HG03571 (cell line): ENCODE measurements around the gene DNAI4.
"Not testable (repeated sequence)": the region's sequence is repeated elsewhere in the genome, so short reads cannot be mapped to it uniquely, and the experiment has no call there.

Experiments
- ATAC-seq: cut with Tn5 transposase; IDR thresholded peaks from one replicate; pipeline ENCODE4 v1.9.1; 2021; ENCODE audit not compliant: unreplicated experiment

Gene DNAI4

DNA sequence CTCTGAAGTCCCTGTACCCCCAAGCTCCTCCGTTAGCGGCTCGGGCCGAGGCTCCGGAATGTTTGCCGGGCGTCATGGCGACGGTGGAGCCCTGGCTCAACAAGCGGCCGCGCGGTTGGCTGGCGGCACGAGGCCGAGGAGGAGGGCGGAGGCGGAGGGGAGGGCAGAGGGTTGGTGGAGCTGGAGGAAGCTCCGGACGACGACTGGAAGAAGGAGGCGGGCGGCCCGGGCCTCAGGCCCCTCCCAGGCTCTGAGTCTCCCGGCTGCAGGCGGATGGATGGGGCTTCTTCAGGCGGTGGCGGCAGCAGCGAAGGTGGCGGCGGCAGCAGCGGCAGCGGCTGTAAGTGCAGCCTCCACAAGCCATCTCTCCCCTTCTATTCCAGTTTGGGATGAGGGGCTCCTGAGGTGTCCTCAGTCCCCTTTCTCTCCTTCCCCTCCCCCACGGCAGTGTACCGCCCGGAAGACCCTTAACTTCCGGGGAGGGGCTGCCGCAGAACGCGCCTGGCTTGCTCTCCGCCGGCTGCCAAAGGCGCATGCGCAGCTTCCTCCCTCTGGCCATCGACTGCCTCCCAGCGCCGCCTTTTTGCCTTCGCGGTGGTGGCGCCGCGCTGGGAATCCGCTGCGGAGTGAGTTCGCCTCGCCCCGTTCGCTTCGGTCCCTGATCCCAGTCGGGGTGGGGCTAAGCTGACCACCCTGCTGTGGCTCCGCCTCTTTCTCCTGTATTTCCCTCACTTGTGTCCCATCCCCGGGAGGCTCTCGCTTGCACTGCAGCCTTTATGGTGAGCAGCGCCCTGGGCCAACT lies at the start of gene DNAI4, which contains the start of gene MIER1:
Gene DNAI4, minus strand, starts transcription at position 101 of the 802 bp plus-strand sequence. Its CDS starts 25 bp downstream, at position 76.
Gene MIER1, plus strand, starts transcription at position 235 of the 802 bp plus-strand sequence. Its CDS starts 39 bp downstream, at position 274.
- peak; percentile 94 for ATAC-seq

DNA sequence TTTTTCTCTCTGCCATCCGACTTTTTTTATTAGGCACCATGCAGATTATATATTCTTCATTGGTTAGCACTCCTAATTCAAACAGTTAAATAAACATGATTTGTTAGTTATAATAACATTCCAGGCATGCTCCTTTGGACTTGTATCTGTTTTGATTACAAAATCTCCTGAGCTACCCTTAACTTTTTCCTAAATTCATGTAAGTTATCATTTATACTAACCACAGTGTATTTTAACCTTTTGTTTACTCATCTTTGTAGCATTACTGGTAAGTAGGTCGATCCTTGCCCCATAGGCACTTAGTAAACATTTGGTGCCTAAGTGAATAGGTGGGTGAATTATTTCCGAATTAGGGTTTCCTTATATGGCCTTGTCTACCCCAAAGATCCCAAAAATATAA lies 43.9 kb upstream of the DNAI4 start:
- ATAC-seq: no peak

GRCh38 chr1:66966188-66966873 lies 41.7 kb upstream of the DNAI4 start:
- ATAC-seq: not testable (repeated sequence)

GRCh38 chr1:66957938-66958337 lies 33.3 kb upstream of the DNAI4 start:
- no peak for ATAC-seq

- ATAC-seq: peak; percentile 88
Measured at GRCh38 chr1:66954208-66954607, 29.6 kb upstream of the DNAI4 start.

- no peak for ATAC-seq
Measured at GRCh38 chr1:66951513-66951912, 26.9 kb upstream of the DNAI4 start.

DNA sequence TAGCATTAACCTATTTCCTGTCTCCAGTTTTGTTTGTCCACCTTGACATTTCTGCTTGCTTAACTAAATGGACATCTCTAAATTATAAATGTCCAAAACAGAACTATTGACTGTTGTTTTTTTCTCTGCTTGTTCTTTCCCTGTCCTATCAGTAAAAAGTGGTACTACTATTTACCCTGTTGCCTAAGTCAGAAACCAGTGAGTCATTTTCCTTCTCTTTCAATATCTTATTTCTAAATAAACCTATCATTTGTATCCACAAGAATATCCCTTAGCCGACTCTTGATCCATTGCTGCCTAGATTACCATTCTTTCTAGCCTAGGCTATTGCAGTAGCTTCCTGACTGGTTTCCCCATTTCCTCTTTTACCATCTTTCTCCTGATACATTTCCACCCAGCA lies 22.6 kb upstream of the DNAI4 start:
- ATAC-seq: no peak

DNA sequence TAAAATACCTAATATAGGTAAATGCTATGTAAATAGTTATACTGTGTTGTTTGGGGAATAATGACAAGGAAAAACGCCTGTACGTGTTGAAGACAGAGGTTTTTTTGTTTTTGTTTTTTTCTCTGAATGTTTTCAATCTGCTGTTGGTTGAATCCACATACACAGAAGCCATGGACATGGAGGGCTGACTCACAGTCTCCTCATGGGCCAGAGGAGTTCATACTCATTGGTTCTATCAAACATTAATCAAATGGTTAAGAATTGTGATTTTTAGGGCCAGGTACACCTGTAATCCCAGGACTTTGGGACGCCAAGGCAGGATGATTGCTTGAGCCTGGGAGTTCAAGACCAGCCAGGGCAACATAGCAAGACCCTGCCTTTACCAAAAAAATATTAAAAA lies 20.7 kb upstream of the DNAI4 start:
- no peak for ATAC-seq

GRCh38 chr1:66944330-66945274 lies 19.9 kb upstream of the DNAI4 start:
- no peak for ATAC-seq

DNA sequence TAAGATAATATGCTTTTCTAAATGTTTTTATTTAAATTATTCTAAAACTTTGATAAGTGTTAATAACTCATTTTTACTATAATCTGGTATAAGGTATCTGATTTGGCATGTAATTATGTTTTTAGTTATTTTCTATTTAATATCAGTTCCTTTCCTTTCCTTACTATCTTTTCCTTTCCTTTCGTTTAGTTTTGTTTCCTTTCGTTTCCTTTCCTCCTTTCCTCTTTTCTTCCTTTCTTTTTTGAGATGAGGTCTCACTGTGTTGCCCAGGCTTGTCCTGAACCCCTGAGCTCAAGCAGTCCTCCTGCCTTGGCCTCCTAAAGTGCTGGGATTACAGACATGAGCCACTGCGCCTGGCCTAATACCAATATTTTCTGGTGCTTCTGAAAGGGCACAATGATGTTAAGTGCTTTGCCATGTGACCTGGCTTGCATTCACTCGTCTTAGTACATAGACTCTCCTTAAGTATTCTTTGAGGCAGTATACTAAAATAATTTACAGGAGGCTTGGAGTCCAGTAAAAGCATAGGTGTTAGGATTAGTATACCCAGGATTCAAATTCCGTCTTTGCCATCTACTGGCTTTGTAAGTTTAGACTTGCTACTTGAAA lies 18.8 kb upstream of the DNAI4 start:
- no peak for ATAC-seq

DNA sequence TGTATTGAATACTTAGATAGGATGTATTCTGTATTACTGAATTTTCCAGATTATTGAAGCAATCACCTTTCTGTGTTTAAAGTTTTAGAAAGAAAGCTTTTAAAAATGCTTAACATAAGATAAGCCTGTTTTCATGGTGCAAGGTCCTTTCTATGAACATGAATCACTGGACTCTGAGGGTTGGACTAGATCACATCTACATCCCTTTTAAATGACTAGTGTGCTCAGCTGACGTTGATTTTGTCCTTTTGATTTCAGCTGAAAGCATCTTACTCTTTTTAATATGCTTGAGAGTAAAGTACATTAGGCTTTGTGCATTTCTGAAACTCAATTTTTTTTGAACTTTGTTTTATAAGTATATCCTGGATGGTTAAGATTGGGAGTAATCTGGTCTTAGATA lies 16.3 kb upstream of the DNAI4 start:
- ATAC-seq: no peak

DNA sequence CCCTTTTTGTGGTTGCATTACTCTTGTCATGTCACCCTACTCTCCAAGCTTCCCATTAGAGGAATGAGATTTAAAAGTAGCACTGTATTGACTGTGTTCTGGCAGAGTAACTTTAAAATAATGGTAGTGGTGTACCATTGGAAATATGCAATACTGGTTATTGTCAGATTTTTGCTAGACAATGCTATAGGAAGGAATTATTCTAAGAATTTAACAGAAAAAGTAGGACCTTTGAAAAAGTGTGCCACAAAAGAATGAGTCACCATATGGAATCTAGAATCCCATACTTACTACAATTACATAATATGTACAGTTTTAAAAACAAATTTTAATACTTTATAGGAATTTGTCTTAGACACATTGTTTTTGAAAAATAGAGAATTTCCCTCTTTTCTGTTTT lies 14.0 kb upstream of the DNAI4 start:
- no peak for ATAC-seq

- no peak for ATAC-seq
Measured at GRCh38 chr1:66937529-66938234, 13.0 kb upstream of the DNAI4 start.

DNA sequence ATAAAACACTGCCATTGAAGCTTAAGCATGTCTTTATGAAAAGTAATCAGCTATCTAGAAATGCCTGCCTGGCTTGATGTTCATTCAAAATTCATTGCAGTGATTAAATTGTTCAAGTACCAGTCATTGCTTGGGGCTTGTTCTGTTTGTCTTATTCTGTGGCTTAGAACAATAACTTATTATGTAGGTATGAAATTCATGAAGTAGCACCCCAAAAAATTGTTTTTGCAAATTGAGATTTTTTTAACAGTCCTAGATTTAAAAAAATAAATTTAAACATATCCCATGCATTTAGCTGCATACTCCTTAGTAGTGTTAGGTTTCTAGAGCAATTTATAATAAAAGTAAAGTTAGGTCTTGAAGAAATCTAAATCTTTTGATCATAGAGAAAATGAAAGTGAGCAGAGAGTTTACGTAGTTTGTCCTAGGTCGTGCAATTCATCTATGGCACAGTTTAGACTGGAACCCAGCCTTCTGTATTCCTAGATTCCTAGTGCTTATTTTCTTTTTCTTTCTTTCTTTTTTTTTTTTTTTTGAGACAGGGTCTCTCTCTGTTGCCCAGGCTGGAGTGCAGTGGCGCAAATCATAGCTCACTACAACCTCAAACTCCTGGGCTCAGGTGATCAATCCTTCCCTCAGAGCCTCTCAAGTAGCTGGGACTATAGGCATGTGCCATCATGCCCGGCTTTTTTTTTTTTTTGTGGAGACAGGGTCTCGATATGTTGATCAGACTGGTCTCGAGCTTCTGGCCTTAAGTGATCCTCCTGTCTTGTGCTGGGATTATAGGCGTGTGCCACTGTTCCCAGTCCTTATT lies 9.4 kb upstream of the DNAI4 start:
- no peak for ATAC-seq

- no peak for ATAC-seq
Measured at GRCh38 chr1:66932291-66932690, 7.6 kb upstream of the DNAI4 start.

- no peak for ATAC-seq
Measured at GRCh38 chr1:66931590-66931989, 6.9 kb upstream of the DNAI4 start.

- ATAC-seq: no peak
Measured at GRCh38 chr1:66930823-66931174, 6.1 kb upstream of the DNAI4 start.

- peak; percentile 64 for ATAC-seq
Measured at GRCh38 chr1:66929999-66930822, 5.6 kb upstream of the DNAI4 start.

GRCh38 chr1:66929691-66929998 lies 5.0 kb upstream of the DNAI4 start:
- ATAC-seq: no peak
